HepG2 (cell line): ENCODE results near the gene TLR9. TPM values are rescaled to one million over a fixed set of nuclear protein-coding genes. Genes with fewer than 3 reads are reported as not detected.

Experiments
- ATAC-seq: fragments of 200-7000 bp; cut with Tn5 transposase; 3 replicates; pipeline ENCODE4 v1.9.1; 2020; ENCODE audit warnings: mild to moderate bottlenecking, moderate library complexity
- BruUV-seq: library from RNA; stranded (reverse); fragments of 400-500 nt; replicated peaks from 2 replicates; lab custom pipeline; 2021; lab: Mats Ljungman, UMichigan
- CTCF ChIA-PET: fragments of 300-600 bp; formaldehyde crosslinking; extraction: SDS; loops from one replicate; lab custom pipeline; 2021; ENCODE audit warnings: low total read pairs, inconsistent platforms, low intra/inter-chr PET ratio; lab: Yijun Ruan, JAX
- POLR2A ChIA-PET: fragments of 350-600 bp; sonication (Branson Sonifier 250); formaldehyde crosslinking; loops from one replicate; lab custom pipeline; 2020; ENCODE audit warnings: antibody characterized with exemption, inconsistent platforms; lab: Yijun Ruan, JAX
- DNase-seq: peaks from one replicate; pipeline ENCODE4 v3.0.0-alpha.2; 2015; ENCODE audit warnings: low spot score
- FAIRE-seq: peaks from 3 replicates; lab custom pipeline; 2011; peaks lifted over from hg19 to GRCh38; lab: Jason Lieb, UNC
- H2AFZ ChIP-seq: one replicate; pipeline ENCODE4 v1.6.1; 2011; ENCODE audit warnings: low read length, inconsistent platforms
- H3K27ac ChIP-seq: fragments of 300-600 bp; 3 replicates; pipeline ENCODE4 v1.8.0; 2011; ENCODE audit warnings: mixed run types, mild to moderate bottlenecking, mixed read lengths, low read length, inconsistent platforms; ENCODE audit not compliant: insufficient read depth; ENCODE audit errors: extremely low read length
- H3K27me3 ChIP-seq, 2 experiments: fragments of 200-600 bp in 1 of 2; 2 replicates in 1 of 2; 3 replicates in 1 of 2; pipeline versions ENCODE4 v1.6.0 to v1.8.0; 2011; ENCODE audit warnings: low read length in 2 of 2, mild to moderate bottlenecking in 2 of 2, moderate library complexity in 2 of 2, inconsistent platforms in 1 of 2; ENCODE audit not compliant: insufficient read depth in 2 of 2, control insufficient read depth in 1 of 2
- H3K36me3 ChIP-seq, 2 experiments: fragments of 200-600 bp in 1 of 2; replicated peaks in 1 of 2; 2 replicates in 1 of 2; 3 replicates in 1 of 2; pipeline versions ENCODE4 v1.5.1 to v1.8.0; 2011; ENCODE audit warnings: low read length in 2 of 2, inconsistent platforms in 1 of 2; ENCODE audit not compliant: insufficient read depth in 2 of 2, control insufficient read depth in 1 of 2
- H3K4me1 ChIP-seq: 2 replicates; pipeline ENCODE4 v1.5.1; 2012; ENCODE audit warnings: low read length, inconsistent platforms; ENCODE audit not compliant: insufficient read depth
- H3K4me2 ChIP-seq: 2 replicates; pipeline ENCODE4 v1.6.0; 2011; ENCODE audit warnings: low read depth, low read length, inconsistent platforms
- H3K4me3 ChIP-seq, 3 experiments: fragments of 200-600 bp in 1 of 3; sonication (generic), shearing (Covaris generic) in 1 of 3; replicated peaks in 1 of 3; 2 replicates each; pipeline ENCODE4 v1.5.1; 2011 to 2016; ENCODE audit warnings: low read length in 3 of 3, inconsistent platforms in 2 of 3, low read depth in 2 of 3, mild to moderate bottlenecking in 2 of 3, control low read depth in 1 of 3, mixed read lengths in 1 of 3; ENCODE audit not compliant: insufficient read depth in 1 of 3
- H3K79me2 ChIP-seq: one replicate; pipeline ENCODE4 v1.6.1; 2011; ENCODE audit warnings: low read length, inconsistent platforms; ENCODE audit not compliant: insufficient read depth
- H3K9ac ChIP-seq: 2 replicates; pipeline ENCODE4 v1.6.0; 2011; ENCODE audit warnings: mild to moderate bottlenecking, low read depth, low read length, inconsistent platforms; ENCODE audit not compliant: insufficient read depth
- H3K9me3 ChIP-seq: 2 replicates; pipeline ENCODE4 v1.5.1; 2012; ENCODE audit warnings: mild to moderate bottlenecking, low read length
- H4K20me1 ChIP-seq: 2 replicates; pipeline ENCODE4 v1.6.0; 2011; ENCODE audit warnings: inconsistent platforms, mild to moderate bottlenecking, low read length, moderate library complexity; ENCODE audit not compliant: insufficient read depth
- FOXA3 ChIP-seq: IDR thresholded peaks from 2 replicates; pipeline ENCODE4 v1.6.1; 2016; ENCODE audit warnings: missing genetic modification reagents, missing compliant biosample characterization
- HNF4A ChIP-seq: sonication (generic); formaldehyde crosslinking; IDR thresholded peaks from 2 replicates; pipeline ENCODE4 v1.4.0; 2020; ENCODE audit warnings: missing genetic modification reagents
- JUND ChIP-seq: sonication (generic); formaldehyde crosslinking; IDR thresholded peaks from 2 replicates; pipeline ENCODE4 v1.8.0; 2022; ENCODE audit warnings: mild to moderate bottlenecking, missing genetic modification reagents
- KMT2B ChIP-seq: IDR thresholded peaks from 2 replicates; pipeline ENCODE4 v1.6.1; 2016; ENCODE audit warnings: missing genetic modification reagents, missing compliant biosample characterization
- NR2F1 ChIP-seq, 2 experiments: fragments of 450-650 bp in 1 of 2; formaldehyde crosslinking in 1 of 2; IDR thresholded peaks; 2 replicates each; pipeline versions ENCODE4 v1.5.0 to v1.6.1; 2016 to 2020; ENCODE audit warnings: mild to moderate bottlenecking in 1 of 2, missing compliant biosample characterization in 1 of 2, missing genetic modification reagents in 1 of 2, moderate library complexity in 1 of 2
- NR2F2 ChIP-seq: IDR thresholded peaks from 2 replicates; pipeline ENCODE4 v1.6.1; 2012; ENCODE audit warnings: low read depth, inconsistent platforms, borderline replicate concordance
- RAD51 ChIP-seq: fragments of 450-650 bp; IDR thresholded peaks from 2 replicates; pipeline ENCODE4 v1.6.1; 2016; ENCODE audit warnings: borderline replicate concordance
- RARA ChIP-seq: IDR thresholded peaks from 2 replicates; pipeline ENCODE4 v1.6.1; 2016; ENCODE audit warnings: missing genetic modification reagents, missing compliant biosample characterization
- TBP ChIP-seq: sonication (generic); formaldehyde crosslinking; IDR thresholded peaks from 2 replicates; pipeline ENCODE4 v1.5.0; 2020; ENCODE audit warnings: missing genetic modification reagents
- ZFY ChIP-seq: sonication (generic); formaldehyde crosslinking; IDR thresholded peaks from 2 replicates; pipeline ENCODE4 v1.4.0; 2020; ENCODE audit warnings: missing genetic modification reagents
- ZFYVE20 ChIP-seq: sonication (generic); formaldehyde crosslinking; IDR thresholded peaks from 2 replicates; pipeline ENCODE4 v1.8.0; 2023; ENCODE audit warnings: low read depth, mild to moderate bottlenecking, moderate library complexity, missing genetic modification reagents, borderline replicate concordance
- ZNF234 ChIP-seq: sonication (generic); formaldehyde crosslinking; conservative IDR thresholded peaks from 2 replicates; pipeline ENCODE4 v1.5.1; 2020; ENCODE audit warnings: mild to moderate bottlenecking, missing genetic modification reagents
- ZNF558 ChIP-seq: sonication (generic); formaldehyde crosslinking; IDR thresholded peaks from 2 replicates; pipeline ENCODE4 v1.9.0; 2022; ENCODE audit warnings: mild to moderate bottlenecking, missing genetic modification reagents, borderline replicate concordance
- ZNF773 ChIP-seq: sonication (generic); formaldehyde crosslinking; IDR thresholded peaks from 2 replicates; pipeline ENCODE4 v1.4.0; 2020; ENCODE audit warnings: missing genetic modification reagents, borderline replicate concordance
- WGBS: methylation state at CpG from one replicate; pipeline ENCODE4 v1.1.6; 2017; ENCODE audit warnings: low lambda C conversion rate; 5-methylcytosine and 5-hydroxymethylcytosine counted together
- in situ Hi-C: cut with HindIII; loops from 2 replicates; pipeline ENCODE4 v1.10.0; 2017; ENCODE audit warnings: low pct_unique_long_range_greater_than_20kb; ENCODE audit not compliant: extremely low pct_ligation_motif_present
- intact Hi-C: fragments of 100-400 bp; cut with micrococcal nuclease; formaldehyde crosslinking; loops from one replicate; pipeline ENCODE4 v1.10.0; 2022; ENCODE audit not compliant: unreplicated experiment
- polyA plus RNA-seq, 8 experiments: library from polyadenylated mRNA; depleted of rRNA in 3 of 8; stranded (reverse) in 7 of 8; unstranded in 1 of 8; fragments of >200 nt; fragmentation: Illumina TruSeq in 4 of 8; extraction: Trizol in 4 of 8; gene quantifications; 2 replicates each; pipeline versions ENCODE4 v1.2.1 to v1.2.3, GENCODE V29; 2011 to 2016; ENCODE audit warnings: low read depth in 4 of 8, missing spikeins in 1 of 8, mixed read lengths in 1 of 8; ENCODE audit not compliant: insufficient read depth in 1 of 8
- total RNA-seq, 5 experiments: library from RNA; depleted of rRNA; stranded (reverse); fragments of >200 nt; fragmentation: Illumina TruSeq; extraction: Trizol; gene quantifications; 2 replicates each; pipeline ENCODE4 v1.2.3, GENCODE V29; 2016; ENCODE audit warnings: low read depth in 1 of 5
- TF ChIP-seq, protein P1 (sequence below): sonication (generic); formaldehyde crosslinking; IDR thresholded peaks from 2 replicates; pipeline ENCODE4 v1.4.0; 2020; ENCODE audit warnings: mild to moderate bottlenecking, missing genetic modification reagents
- TF ChIP-seq, protein P2 (sequence below): sonication (generic); formaldehyde crosslinking; conservative IDR thresholded peaks from 2 replicates; pipeline ENCODE4 v1.4.0; 2020; ENCODE audit warnings: missing genetic modification reagents
- TF ChIP-seq, protein P3 (sequence below): sonication (generic); formaldehyde crosslinking; IDR thresholded peaks from 2 replicates; pipeline ENCODE4 v1.4.0; 2020; ENCODE audit warnings: missing genetic modification reagents
- TF ChIP-seq, protein P4 (sequence below): sonication (generic); formaldehyde crosslinking; conservative IDR thresholded peaks from 2 replicates; pipeline ENCODE4 v1.4.0; 2020; ENCODE audit warnings: mild to moderate bottlenecking, missing genetic modification reagents, moderate library complexity

The TLR9 gene
- total and polyA plus RNA-seq, 2 of the 13 experiments (the other 11 are each of a cell fraction or from before 2014, with no cell fraction given) = not detected

DNA sequence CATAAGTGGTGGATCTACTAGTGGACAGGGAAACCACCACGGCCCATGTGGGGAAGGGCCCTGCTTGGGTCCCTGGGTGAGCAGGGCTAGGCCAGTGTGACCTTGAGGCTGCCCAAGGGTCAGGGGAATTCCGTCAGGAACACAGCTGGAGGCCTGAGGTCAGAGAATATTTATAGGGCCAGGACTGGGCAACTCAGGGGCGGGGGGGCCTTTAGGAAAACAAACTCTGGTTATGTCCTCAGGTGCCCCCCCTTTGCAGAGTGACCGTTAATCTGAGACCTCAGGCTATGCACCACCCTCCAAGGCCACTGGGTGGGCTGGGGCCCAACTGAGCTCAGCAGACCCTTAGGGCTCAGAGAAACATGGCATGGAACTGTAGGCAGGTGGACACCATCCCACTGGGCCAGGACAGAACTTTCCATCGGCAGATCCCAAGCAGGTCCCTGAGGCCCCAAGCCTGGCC is 11.0 kb upstream of the TLR9 start:
- no TSS peak for BruUV-seq
- no peak overlapping the region for H2AFZ ChIP-seq
- H3K4me2 ChIP-seq = peak overlapping the region; percentile 80
- H3K9me3 ChIP-seq = no peaks in the 10 kb centered on the region
- ChIA-PET POLR2A (interaction anchor here (1.2 to 5.9 kb wide), 8 partner anchors 9 to 62 kb away, joined by 3 to 126 read pairs (median 14); partner anchors contain the start of genes GLYCTK, PPM1M, TLR9 and WDR82), CTCF (no interaction called here)
- H3K4me1 ChIP-seq = peaks cover 47% of the 10 kb centered on the region
- no peak for ATAC-seq
- H3K4me3 ChIP-seq = peak overlapping the region in 1 of 3 experiments; percentile 42; a peak in 2 of 6 replicates
- intact Hi-C loops = loop anchor here (5.0 kb wide), 1 partner anchor 51 kb away; the partner anchor contains the start of gene GLYCTK
- H3K27ac ChIP-seq = peak overlapping the region; percentile 68
- H3K36me3 ChIP-seq = peaks cover 4 to 20% of the 10 kb centered on the region in 2 experiments
- DNase-seq = no peak
- peaks cover 29% of the 10 kb centered on the region for H3K79me2 ChIP-seq
- H3K9ac ChIP-seq = 0 out of 2 replicates have a peak overlapping the region, but pooled peaks have one; percentile 89
- FAIRE-seq = no peak
- peaks cover 23% of the 10 kb centered on the region for H4K20me1 ChIP-seq
- H3K27me3 ChIP-seq = no peaks in the 10 kb centered on the region; a peak in 1 of 5 replicates
- WGBS = 50% methylated on average over 3 of the region's 5 CpGs
- in situ Hi-C loops = no loop called here
- TF ChIP-seq JUND (CRISPR knock-in tag) (0 out of 2 replicates have a peak, but pooled peaks have one; percentile 42), TBP (no peak), NR2F2 (peak; percentile 58; the same call in 1 of the 2 replicates), NR2F1 (CRISPR knock-in tag; IDR thresholded peaks at IDR 0.05) (peak in 1 of 2 experiments; percentile 60; a peak in 2 of 4 replicates), ZNF234 (CRISPR knock-in tag) (no peak), ZFY (peak; percentile 44; the same call in 1 of the 2 replicates), HNF4A (CRISPR knock-in tag) (peak; percentile 53; the same call in 1 of the 2 replicates), KMT2B (CRISPR knock-in tag) (no peak), RAD51 (no peak), FOXA3 (CRISPR knock-in tag) (0 out of 2 replicates have a peak, but pooled peaks have one; percentile 17), ZNF773 (CRISPR knock-in tag) (no peak), ZNF558 (CRISPR knock-in tag) (no peak), RARA (peak; percentile 77), ZFYVE20 (CRISPR knock-in tag) (no peak)
- TF ChIP-seq, protein P1, sequence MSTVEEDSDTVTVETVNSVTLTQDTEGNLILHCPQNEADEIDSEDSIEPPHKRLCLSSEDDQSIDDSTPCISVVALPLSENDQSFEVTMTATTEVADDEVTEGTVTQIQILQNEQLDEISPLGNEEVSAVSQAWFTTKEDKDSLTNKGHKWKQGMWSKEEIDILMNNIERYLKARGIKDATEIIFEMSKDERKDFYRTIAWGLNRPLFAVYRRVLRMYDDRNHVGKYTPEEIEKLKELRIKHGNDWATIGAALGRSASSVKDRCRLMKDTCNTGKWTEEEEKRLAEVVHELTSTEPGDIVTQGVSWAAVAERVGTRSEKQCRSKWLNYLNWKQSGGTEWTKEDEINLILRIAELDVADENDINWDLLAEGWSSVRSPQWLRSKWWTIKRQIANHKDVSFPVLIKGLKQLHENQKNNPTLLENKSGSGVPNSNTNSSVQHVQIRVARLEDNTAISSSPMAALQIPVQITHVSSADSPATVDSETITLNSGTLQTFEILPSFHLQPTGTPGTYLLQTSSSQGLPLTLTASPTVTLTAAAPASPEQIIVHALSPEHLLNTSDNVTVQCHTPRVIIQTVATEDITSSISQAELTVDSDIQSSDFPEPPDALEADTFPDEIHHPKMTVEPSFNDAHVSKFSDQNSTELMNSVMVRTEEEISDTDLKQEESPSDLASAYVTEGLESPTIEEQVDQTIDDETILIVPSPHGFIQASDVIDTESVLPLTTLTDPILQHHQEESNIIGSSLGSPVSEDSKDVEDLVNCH (CRISPR knock-in tag) = no peak
- TF ChIP-seq, protein P2, sequence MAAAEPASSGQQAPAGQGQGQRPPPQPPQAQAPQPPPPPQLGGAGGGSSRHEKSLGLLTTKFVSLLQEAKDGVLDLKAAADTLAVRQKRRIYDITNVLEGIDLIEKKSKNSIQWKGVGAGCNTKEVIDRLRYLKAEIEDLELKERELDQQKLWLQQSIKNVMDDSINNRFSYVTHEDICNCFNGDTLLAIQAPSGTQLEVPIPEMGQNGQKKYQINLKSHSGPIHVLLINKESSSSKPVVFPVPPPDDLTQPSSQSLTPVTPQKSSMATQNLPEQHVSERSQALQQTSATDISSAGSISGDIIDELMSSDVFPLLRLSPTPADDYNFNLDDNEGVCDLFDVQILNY = no peak
- TF ChIP-seq, protein P3, sequence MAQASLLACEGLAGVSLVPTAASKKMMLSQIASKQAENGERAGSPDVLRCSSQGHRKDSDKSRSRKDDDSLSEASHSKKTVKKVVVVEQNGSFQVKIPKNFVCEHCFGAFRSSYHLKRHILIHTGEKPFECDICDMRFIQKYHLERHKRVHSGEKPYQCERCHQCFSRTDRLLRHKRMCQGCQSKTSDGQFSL = peak; percentile 68; the same call in 1 of the 2 replicates
- TF ChIP-seq, protein P4, sequence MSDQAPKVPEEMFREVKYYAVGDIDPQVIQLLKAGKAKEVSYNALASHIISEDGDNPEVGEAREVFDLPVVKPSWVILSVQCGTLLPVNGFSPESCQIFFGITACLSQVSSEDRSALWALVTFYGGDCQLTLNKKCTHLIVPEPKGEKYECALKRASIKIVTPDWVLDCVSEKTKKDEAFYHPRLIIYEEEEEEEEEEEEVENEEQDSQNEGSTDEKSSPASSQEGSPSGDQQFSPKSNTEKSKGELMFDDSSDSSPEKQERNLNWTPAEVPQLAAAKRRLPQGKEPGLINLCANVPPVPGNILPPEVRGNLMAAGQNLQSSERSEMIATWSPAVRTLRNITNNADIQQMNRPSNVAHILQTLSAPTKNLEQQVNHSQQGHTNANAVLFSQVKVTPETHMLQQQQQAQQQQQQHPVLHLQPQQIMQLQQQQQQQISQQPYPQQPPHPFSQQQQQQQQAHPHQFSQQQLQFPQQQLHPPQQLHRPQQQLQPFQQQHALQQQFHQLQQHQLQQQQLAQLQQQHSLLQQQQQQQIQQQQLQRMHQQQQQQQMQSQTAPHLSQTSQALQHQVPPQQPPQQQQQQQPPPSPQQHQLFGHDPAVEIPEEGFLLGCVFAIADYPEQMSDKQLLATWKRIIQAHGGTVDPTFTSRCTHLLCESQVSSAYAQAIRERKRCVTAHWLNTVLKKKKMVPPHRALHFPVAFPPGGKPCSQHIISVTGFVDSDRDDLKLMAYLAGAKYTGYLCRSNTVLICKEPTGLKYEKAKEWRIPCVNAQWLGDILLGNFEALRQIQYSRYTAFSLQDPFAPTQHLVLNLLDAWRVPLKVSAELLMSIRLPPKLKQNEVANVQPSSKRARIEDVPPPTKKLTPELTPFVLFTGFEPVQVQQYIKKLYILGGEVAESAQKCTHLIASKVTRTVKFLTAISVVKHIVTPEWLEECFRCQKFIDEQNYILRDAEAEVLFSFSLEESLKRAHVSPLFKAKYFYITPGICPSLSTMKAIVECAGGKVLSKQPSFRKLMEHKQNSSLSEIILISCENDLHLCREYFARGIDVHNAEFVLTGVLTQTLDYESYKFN (CRISPR knock-in tag) = peak; percentile 60
